KMS-11 (cell line): ENCODE measurements around the gene BRICD5.
A peak's percentile ranks its signal among the peaks of the same experiment; 100 is the strongest.

Source experiments
- H2AFZ ChIP-seq: fragments of 200-600 bp; sonication (generic); 2 replicates; pipeline ENCODE4 v1.6.1; 2016; ENCODE audit warnings: antibody characterized with exemption, mixed run types, low read depth
- H3K27ac ChIP-seq: fragments of 200-600 bp; sonication (generic); 2 replicates; pipeline ENCODE4 v1.6.1; 2016; ENCODE audit warnings: mild to moderate bottlenecking, mixed run types
- H3K27me3 ChIP-seq: fragments of 200-600 bp; sonication (generic); 2 replicates; pipeline ENCODE4 v1.6.1; 2017; ENCODE audit warnings: mild to moderate bottlenecking, low read depth, mixed run types, moderate library complexity; ENCODE audit not compliant: insufficient read depth
- H3K36me3 ChIP-seq: fragments of 200-600 bp; sonication (generic); 2 replicates; pipeline ENCODE4 v1.6.1; 2017; ENCODE audit warnings: mild to moderate bottlenecking, mixed run types; ENCODE audit not compliant: insufficient read depth
- H3K4me1 ChIP-seq: fragments of 200-600 bp; sonication (generic); 2 replicates; pipeline ENCODE4 v1.6.1; 2016; ENCODE audit warnings: mild to moderate bottlenecking, low read depth, mixed run types; ENCODE audit not compliant: poor library complexity, severe bottlenecking
- H3K4me2 ChIP-seq: fragments of 200-600 bp; sonication (generic); 2 replicates; pipeline ENCODE4 v1.7.0; 2016; ENCODE audit warnings: mild to moderate bottlenecking, mixed run types
- H3K4me3 ChIP-seq: fragments of 200-600 bp; sonication (generic); IDR thresholded peaks from 2 replicates; pipeline ENCODE4 v1.6.1; 2017; ENCODE audit warnings: low read depth, low read length, mixed read lengths; ENCODE audit not compliant: insufficient read depth
- H3K79me2 ChIP-seq: fragments of 200-600 bp; sonication (generic); 2 replicates; pipeline ENCODE4 v1.6.1; 2016; ENCODE audit warnings: low read depth, mixed run types; ENCODE audit not compliant: insufficient read depth
- H3K9ac ChIP-seq: fragments of 200-600 bp; sonication (generic); 2 replicates; pipeline ENCODE4 v1.6.1; 2016; ENCODE audit warnings: mild to moderate bottlenecking, mixed run types
- H4K20me1 ChIP-seq: fragments of 200-600 bp; sonication (generic); 2 replicates; pipeline ENCODE4 v1.6.1; 2016; ENCODE audit warnings: mild to moderate bottlenecking, mixed run types; ENCODE audit not compliant: insufficient read depth
- TF ChIP-seq, protein P1 (sequence below): fragments of 200-600 bp; sonication (generic); conservative IDR thresholded peaks from 2 replicates; pipeline ENCODE4 v1.6.1; 2017; ENCODE audit warnings: low read depth, mild to moderate bottlenecking, antibody characterized with exemption, low read length, moderate library complexity, mixed read lengths

Gene BRICD5

GRCh38 chr16:2194852-2195321 lies 15.8 kb downstream of the BRICD5 start:
- TF ChIP-seq, protein P1, sequence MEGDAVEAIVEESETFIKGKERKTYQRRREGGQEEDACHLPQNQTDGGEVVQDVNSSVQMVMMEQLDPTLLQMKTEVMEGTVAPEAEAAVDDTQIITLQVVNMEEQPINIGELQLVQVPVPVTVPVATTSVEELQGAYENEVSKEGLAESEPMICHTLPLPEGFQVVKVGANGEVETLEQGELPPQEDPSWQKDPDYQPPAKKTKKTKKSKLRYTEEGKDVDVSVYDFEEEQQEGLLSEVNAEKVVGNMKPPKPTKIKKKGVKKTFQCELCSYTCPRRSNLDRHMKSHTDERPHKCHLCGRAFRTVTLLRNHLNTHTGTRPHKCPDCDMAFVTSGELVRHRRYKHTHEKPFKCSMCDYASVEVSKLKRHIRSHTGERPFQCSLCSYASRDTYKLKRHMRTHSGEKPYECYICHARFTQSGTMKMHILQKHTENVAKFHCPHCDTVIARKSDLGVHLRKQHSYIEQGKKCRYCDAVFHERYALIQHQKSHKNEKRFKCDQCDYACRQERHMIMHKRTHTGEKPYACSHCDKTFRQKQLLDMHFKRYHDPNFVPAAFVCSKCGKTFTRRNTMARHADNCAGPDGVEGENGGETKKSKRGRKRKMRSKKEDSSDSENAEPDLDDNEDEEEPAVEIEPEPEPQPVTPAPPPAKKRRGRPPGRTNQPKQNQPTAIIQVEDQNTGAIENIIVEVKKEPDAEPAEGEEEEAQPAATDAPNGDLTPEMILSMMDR = peak; percentile 58
- Histone ChIP-seq H3K27ac (no peak overlapping the region), H3K79me2 (no peaks in the 10 kb centered on the region), H4K20me1 (no peaks in the 10 kb centered on the region), H3K36me3 (no peaks in the 10 kb centered on the region), H3K9ac (no peak overlapping the region), H2AFZ (no peak overlapping the region), H3K27me3 (peaks cover 73% of the 10 kb centered on the region), H3K4me3 (no peak overlapping the region), H3K4me2 (no peak overlapping the region), H3K4me1 (no peaks in the 10 kb centered on the region)

DNA sequence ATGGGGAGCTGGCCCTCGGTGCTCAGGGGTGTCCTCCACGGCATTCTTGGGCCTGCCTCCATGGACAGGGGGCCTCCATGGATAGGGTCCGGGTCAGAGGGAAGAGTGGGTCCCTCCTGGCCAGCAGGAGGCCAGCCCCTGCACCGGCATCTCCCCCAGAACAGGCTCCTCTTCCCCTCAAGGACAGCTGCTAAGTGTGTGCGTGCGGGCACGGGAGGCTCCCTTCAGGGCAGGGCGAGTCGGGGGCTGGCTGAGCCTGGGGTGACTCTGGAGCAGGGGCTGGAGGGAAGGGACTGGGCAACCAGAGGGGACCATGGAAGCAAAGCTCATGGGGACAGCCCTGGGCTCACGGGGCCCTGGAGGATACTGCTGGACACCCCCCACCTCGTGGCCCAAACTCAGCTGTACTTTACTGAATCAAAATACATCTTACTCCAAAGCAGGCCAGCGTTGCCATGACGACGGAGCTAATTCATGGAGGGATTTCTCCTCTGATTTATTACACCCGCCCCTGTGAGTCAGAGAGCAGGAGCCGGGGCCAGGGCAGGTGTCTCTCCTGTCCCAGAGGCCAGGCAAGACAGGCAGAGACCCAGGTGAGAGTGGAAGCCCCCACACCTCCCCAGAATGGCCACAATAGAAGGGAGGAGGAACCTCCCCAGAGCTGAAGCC lies 16.4 kb downstream of the BRICD5 start:
- Histone ChIP-seq H3K27ac (no peak overlapping the region), H3K4me3 (no peak overlapping the region), H2AFZ (no peak overlapping the region), H3K4me1 (no peaks in the 10 kb centered on the region), H3K36me3 (no peaks in the 10 kb centered on the region), H3K4me2 (no peak overlapping the region), H4K20me1 (no peaks in the 10 kb centered on the region), H3K27me3 (peaks cover 67% of the 10 kb centered on the region), H3K9ac (no peak overlapping the region), H3K79me2 (no peaks in the 10 kb centered on the region)
- TF ChIP-seq, protein P1 = no peak

GRCh38 chr16:2191446-2191706 lies 19.3 kb downstream of the BRICD5 start:
- peaks cover 47% of the 10 kb centered on the region for H3K27me3 ChIP-seq
- H3K4me3 ChIP-seq = no peak overlapping the region
- H3K9ac ChIP-seq = no peak overlapping the region
- no peak overlapping the region for H2AFZ ChIP-seq
- no peaks in the 10 kb centered on the region for H4K20me1 ChIP-seq
- no peak overlapping the region for H3K4me2 ChIP-seq
- no peaks in the 10 kb centered on the region for H3K4me1 ChIP-seq
- no peak overlapping the region for H3K27ac ChIP-seq
- H3K36me3 ChIP-seq = no peaks in the 10 kb centered on the region
- TF ChIP-seq, protein P1 = no peak
- no peaks in the 10 kb centered on the region for H3K79me2 ChIP-seq

GRCh38 chr16:2190659-2191445 lies 19.8 kb downstream of the BRICD5 start:
- Histone ChIP-seq H3K36me3 (no peaks in the 10 kb centered on the region), H3K4me1 (no peaks in the 10 kb centered on the region), H2AFZ (no peak overlapping the region), H4K20me1 (no peaks in the 10 kb centered on the region), H3K27me3 (peaks cover 50% of the 10 kb centered on the region), H3K79me2 (no peaks in the 10 kb centered on the region), H3K27ac (no peak overlapping the region), H3K9ac (no peak overlapping the region), H3K4me3 (no peak overlapping the region), H3K4me2 (no peak overlapping the region)
- TF ChIP-seq, protein P1 = no peak
